Neural progenitor cell (in vitro differentiated cells): ENCODE results near the gene BBS10.

ENCODE experiments used
- CTCF ChIP-seq: fragments of 200-600 bp; sonication (generic); IDR thresholded peaks from 2 replicates; pipeline ENCODE4 v1.5.1; 2017; ENCODE audit warnings: antibody characterized with exemption, mild to moderate bottlenecking
- EZH2phosphoT487 ChIP-seq: fragments of 200-600 bp; sonication (generic); IDR thresholded peaks from 2 replicates; pipeline ENCODE4 v1.6.1; 2017; ENCODE audit warnings: antibody characterized with exemption

GRCh38 chr12:76340680-76341435 lies 7.4 kb downstream of the BBS10 start:
- TF ChIP-seq EZH2phosphoT487, result no peak
- TF ChIP-seq CTCF, result no peak
